Measurements from ENCODE around the gene ZNF644.
"Not testable (repeated sequence)": the region's sequence is repeated elsewhere in the genome, so short reads cannot be mapped to it uniquely, and the experiment has no call there.

DNA sequence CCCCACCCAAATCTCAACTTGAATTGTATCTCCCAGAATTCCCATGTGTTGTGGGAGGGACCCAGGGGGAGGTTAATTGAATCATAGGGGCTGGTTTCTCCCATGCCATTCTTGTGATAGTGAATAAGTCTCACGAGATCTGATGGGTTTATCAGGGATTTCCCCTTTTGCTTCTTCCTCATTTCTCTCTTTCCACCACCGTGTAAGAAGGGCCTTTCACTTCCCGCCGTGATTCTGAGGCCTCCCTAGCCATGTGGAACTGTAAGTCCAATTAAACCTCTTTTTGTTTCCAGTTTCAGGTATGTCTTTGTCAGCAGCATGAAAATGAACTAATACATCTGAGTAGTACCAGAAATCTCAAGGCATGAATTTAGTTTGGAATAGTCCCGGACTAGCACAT lies 41.6 kb upstream of the ZNF644 start:
- TF ChIP-seq, protein P1, sequence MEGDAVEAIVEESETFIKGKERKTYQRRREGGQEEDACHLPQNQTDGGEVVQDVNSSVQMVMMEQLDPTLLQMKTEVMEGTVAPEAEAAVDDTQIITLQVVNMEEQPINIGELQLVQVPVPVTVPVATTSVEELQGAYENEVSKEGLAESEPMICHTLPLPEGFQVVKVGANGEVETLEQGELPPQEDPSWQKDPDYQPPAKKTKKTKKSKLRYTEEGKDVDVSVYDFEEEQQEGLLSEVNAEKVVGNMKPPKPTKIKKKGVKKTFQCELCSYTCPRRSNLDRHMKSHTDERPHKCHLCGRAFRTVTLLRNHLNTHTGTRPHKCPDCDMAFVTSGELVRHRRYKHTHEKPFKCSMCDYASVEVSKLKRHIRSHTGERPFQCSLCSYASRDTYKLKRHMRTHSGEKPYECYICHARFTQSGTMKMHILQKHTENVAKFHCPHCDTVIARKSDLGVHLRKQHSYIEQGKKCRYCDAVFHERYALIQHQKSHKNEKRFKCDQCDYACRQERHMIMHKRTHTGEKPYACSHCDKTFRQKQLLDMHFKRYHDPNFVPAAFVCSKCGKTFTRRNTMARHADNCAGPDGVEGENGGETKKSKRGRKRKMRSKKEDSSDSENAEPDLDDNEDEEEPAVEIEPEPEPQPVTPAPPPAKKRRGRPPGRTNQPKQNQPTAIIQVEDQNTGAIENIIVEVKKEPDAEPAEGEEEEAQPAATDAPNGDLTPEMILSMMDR (IDR thresholded peaks at IDR 0.05 in 4 of 5, conservative IDR thresholded peaks at IDR 0.05 in 1 of 5): not testable (repeated sequence)
- TF ChIP-seq POLR2A (IDR thresholded peaks at IDR 0.05): not testable (repeated sequence)

All from gastrocnemius medialis (tissue), 4 donors.